Neural crest cell (in vitro differentiated cells): ENCODE results near the gene CD4. TPM values are rescaled to one million over a fixed set of nuclear protein-coding genes. Genes with fewer than 3 reads are reported as not detected.
"Not testable (repeated sequence)": the region's sequence is repeated elsewhere in the genome, so short reads cannot be mapped to it uniquely, and the experiment has no call there.

Experiments
- DNase-seq: peaks from one replicate; pipeline ENCODE4 v3.0.0; 2021; ENCODE audit warnings: low read depth, mixed read lengths, low spot score
- H3K27ac Mint-ChIP-seq: one replicate; pipeline ENCODE4 v1.8.0; 2021; ENCODE audit warnings: mild to moderate bottlenecking, mixed read lengths; ENCODE audit not compliant: unreplicated experiment
- H3K27me3 Mint-ChIP-seq: 2 replicates; pipeline ENCODE4 v1.8.0; 2021; ENCODE audit warnings: low read depth, mild to moderate bottlenecking, mixed read lengths
- H3K36me3 Mint-ChIP-seq: 2 replicates; pipeline ENCODE4 v1.8.0; 2021; ENCODE audit warnings: low read depth, mild to moderate bottlenecking, mixed read lengths
- H3K4me1 Mint-ChIP-seq: 2 replicates; pipeline ENCODE4 v1.8.0; 2021; ENCODE audit warnings: mixed read lengths
- H3K4me3 Mint-ChIP-seq: one replicate; pipeline ENCODE4 v1.8.0; 2021; ENCODE audit warnings: mild to moderate bottlenecking, mixed read lengths
- H3K9me3 Mint-ChIP-seq: 2 replicates; pipeline ENCODE4 v1.8.0; 2021; ENCODE audit warnings: mixed read lengths
- CTCF ChIP-seq: fragments of 200-600 bp; sonication (generic); conservative IDR thresholded peaks from 2 replicates; pipeline ENCODE4 v1.5.0; 2021; ENCODE audit warnings: antibody characterized with exemption, mild to moderate bottlenecking
- long read RNA-seq: library from polyadenylated mRNA; unstranded; transcript quantifications from one replicate; pipeline ENCODE4 v2.0.0, GENCODE V29; 2020
- total RNA-seq: library from RNA; stranded (reverse); gene quantifications from 2 replicates; pipeline ENCODE4 v1.2.1, GENCODE V29; 2021

CD4 gene
- 3.8 and 4.1 TPM in 2 replicates for total RNA-seq
- long read RNA-seq = 0 reads

- peaks cover 41% of the 10 kb centered on the region for H3K4me1 Mint-ChIP-seq
- H3K27ac Mint-ChIP-seq = peak within 1 kb of the TSS; percentile 46
- TF ChIP-seq CTCF = no peak
- H3K27me3 Mint-ChIP-seq = no peaks in the 10 kb centered on the region
- H3K4me3 Mint-ChIP-seq = no peak within 1 kb of the TSS
- H3K9me3 Mint-ChIP-seq = no peaks in the 10 kb centered on the region
- no peak for DNase-seq
- H3K36me3 Mint-ChIP-seq = no peaks in the 10 kb centered on the region
These were observed at the start of gene CD4 for GRCh38 chr12:6788972-6789924. CD4 (plus strand) TSS chr12:6789528; CDS start chr12:6800139, 10,611 bp downstream.

GRCh38 chr12:6742080-6742479, 47.2 kb upstream of the CD4 start:
- H3K9me3 Mint-ChIP-seq, H3K4me1 Mint-ChIP-seq, H3K27ac Mint-ChIP-seq, DNase-seq, H3K4me3 Mint-ChIP-seq, H3K36me3 Mint-ChIP-seq, H3K27me3 Mint-ChIP-seq: not testable (repeated sequence)

- Mint-ChIP-seq H3K36me3 (peaks cover 4% of the 10 kb centered on the region), H3K4me3 (no peak overlapping the region), H3K27me3 (no peaks in the 10 kb centered on the region), H3K9me3 (no peaks in the 10 kb centered on the region), H3K27ac (no peak overlapping the region), H3K4me1 (peaks cover 10% of the 10 kb centered on the region)
- no peak for TF ChIP-seq CTCF
- DNase-seq = no peak
These were observed 46.5 kb upstream of the CD4 start for GRCh38 chr12:6742834-6743233.

- not testable (repeated sequence) for H3K4me3 Mint-ChIP-seq, H3K27me3 Mint-ChIP-seq
These were observed 46.0 kb upstream of the CD4 start for GRCh38 chr12:6743300-6743699.

GRCh38 chr12:6745741-6746525, 43.4 kb upstream of the CD4 start:
- no peak for TF ChIP-seq CTCF
- Mint-ChIP-seq H3K9me3 (no peaks in the 10 kb centered on the region), H3K27me3 (no peaks in the 10 kb centered on the region), H3K27ac (peak overlapping the region; percentile 87), H3K36me3 (peaks cover 13% of the 10 kb centered on the region), H3K4me1 (peaks cover 13% of the 10 kb centered on the region), H3K4me3 (no peak overlapping the region)
- no peak for DNase-seq

More at GRCh38 chr12:6743300-6743699, 46.0 kb upstream of the CD4 start:
- not testable (repeated sequence) for H3K9me3 Mint-ChIP-seq, H3K27ac Mint-ChIP-seq, H3K36me3 Mint-ChIP-seq, DNase-seq, H3K4me1 Mint-ChIP-seq

- no peak overlapping the region for H3K27ac Mint-ChIP-seq
- no peaks in the 10 kb centered on the region for H3K27me3 Mint-ChIP-seq
- TF ChIP-seq CTCF = no peak
- H3K4me3 Mint-ChIP-seq = peak overlapping the region; percentile 25
- no peaks in the 10 kb centered on the region for H3K9me3 Mint-ChIP-seq
- DNase-seq = no peak
- peaks cover 13% of the 10 kb centered on the region for H3K36me3 Mint-ChIP-seq
- peaks cover 18% of the 10 kb centered on the region for H3K4me1 Mint-ChIP-seq
These were observed 42.1 kb upstream of the CD4 start for GRCh38 chr12:6747216-6747615.
